HepG2 (cell line): ENCODE data around the gene INAFM1.

Source experiments
- CBX1 ChIP-seq: IDR thresholded peaks from one replicate; pipeline ENCODE4 v1.6.1; 2016; ENCODE audit warnings: antibody characterized with exemption, low read depth
- CEBPB ChIP-seq: IDR thresholded peaks from 2 replicates; pipeline ENCODE4 v1.6.1; 2011; ENCODE audit warnings: low read depth, low read length, improper control_type of control experiment, borderline replicate concordance
- ELF4 ChIP-seq: sonication (generic); formaldehyde crosslinking; IDR thresholded peaks from 2 replicates; pipeline ENCODE4 v1.5.0; 2020; ENCODE audit warnings: missing genetic modification reagents, mild to moderate bottlenecking, moderate library complexity, borderline replicate concordance
- EZH2 ChIP-seq: conservative IDR thresholded peaks from 2 replicates; pipeline ENCODE4 v1.6.1; 2012; ENCODE audit warnings: mild to moderate bottlenecking, low read depth, low read length, moderate library complexity
- POLR2AphosphoS5 ChIP-seq: IDR thresholded peaks from 2 replicates; pipeline ENCODE4 v1.6.1; 2012; ENCODE audit warnings: low read depth, low read length
- RAD21 ChIP-seq: fragments of 450-650 bp; formaldehyde crosslinking; IDR thresholded peaks from 2 replicates; pipeline ENCODE4 v1.5.0; 2020; ENCODE audit warnings: mild to moderate bottlenecking
- REST ChIP-seq, 2 experiments: IDR thresholded peaks; 2 replicates each; pipeline ENCODE4 v1.6.1; 2011 to 2012; ENCODE audit warnings: low read length in 2 of 2, borderline replicate concordance in 1 of 2, low read depth in 1 of 2, mild to moderate bottlenecking in 1 of 2, moderate library complexity in 1 of 2
- SRF ChIP-seq: IDR thresholded peaks from 2 replicates; pipeline ENCODE4 v1.6.1; 2011; ENCODE audit warnings: mild to moderate bottlenecking, low read depth, low read length, moderate library complexity
- ZNF446 ChIP-seq: sonication (generic); formaldehyde crosslinking; IDR thresholded peaks from 2 replicates; pipeline ENCODE4 v1.5.0; 2020; ENCODE audit warnings: mild to moderate bottlenecking, missing genetic modification reagents
- ZNF670 ChIP-seq: sonication (generic); formaldehyde crosslinking; IDR thresholded peaks from 2 replicates; pipeline ENCODE4 v1.8.0; 2022; ENCODE audit warnings: mild to moderate bottlenecking, missing genetic modification reagents, borderline replicate concordance
- TF ChIP-seq, protein P1 (sequence below): sonication (generic); formaldehyde crosslinking; IDR thresholded peaks from 2 replicates; pipeline ENCODE4 v1.5.0; 2020; ENCODE audit warnings: mild to moderate bottlenecking, missing genetic modification reagents, moderate library complexity

- TF ChIP-seq REST (IDR thresholded peaks at IDR 0.05; ENCODE audit: borderline replicate concordance in 1 of 2, low read depth in 1 of 2, low read length in 2 of 2) (no peak), EZH2 (no peak), RAD21 (CRISPR knock-in tag) (no peak), ZNF446 (CRISPR knock-in tag) (no peak), ELF4 (no peak), CBX1 (no peak), SRF (no peak), CEBPB (no peak), ZNF670 (no peak), POLR2AphosphoS5 (no peak)
- TF ChIP-seq, protein P1, sequence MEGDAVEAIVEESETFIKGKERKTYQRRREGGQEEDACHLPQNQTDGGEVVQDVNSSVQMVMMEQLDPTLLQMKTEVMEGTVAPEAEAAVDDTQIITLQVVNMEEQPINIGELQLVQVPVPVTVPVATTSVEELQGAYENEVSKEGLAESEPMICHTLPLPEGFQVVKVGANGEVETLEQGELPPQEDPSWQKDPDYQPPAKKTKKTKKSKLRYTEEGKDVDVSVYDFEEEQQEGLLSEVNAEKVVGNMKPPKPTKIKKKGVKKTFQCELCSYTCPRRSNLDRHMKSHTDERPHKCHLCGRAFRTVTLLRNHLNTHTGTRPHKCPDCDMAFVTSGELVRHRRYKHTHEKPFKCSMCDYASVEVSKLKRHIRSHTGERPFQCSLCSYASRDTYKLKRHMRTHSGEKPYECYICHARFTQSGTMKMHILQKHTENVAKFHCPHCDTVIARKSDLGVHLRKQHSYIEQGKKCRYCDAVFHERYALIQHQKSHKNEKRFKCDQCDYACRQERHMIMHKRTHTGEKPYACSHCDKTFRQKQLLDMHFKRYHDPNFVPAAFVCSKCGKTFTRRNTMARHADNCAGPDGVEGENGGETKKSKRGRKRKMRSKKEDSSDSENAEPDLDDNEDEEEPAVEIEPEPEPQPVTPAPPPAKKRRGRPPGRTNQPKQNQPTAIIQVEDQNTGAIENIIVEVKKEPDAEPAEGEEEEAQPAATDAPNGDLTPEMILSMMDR (CRISPR knock-in tag), result no peak
These were observed 20.7 kb upstream of the INAFM1 start for GRCh38 chr19:47253970-47254369.
